ENCODE measurements around the gene DRG2.

GRCh38 chr17:18069101-18069500 is 18.6 kb upstream of the DRG2 start:
- no peak for TF ChIP-seq SP1 (IDR thresholded peaks at IDR 0.05; ENCODE audit: low read depth, low read length)
- no peak for TF ChIP-seq KDM4A (IDR thresholded peaks at IDR 0.05; ENCODE audit: low read depth, low read length, severe bottlenecking)
- TF ChIP-seq KDM5A (IDR thresholded peaks at IDR 0.05; ENCODE audit: low read length), result no peak
- TF ChIP-seq SP2 (IDR thresholded peaks at IDR 0.05; ENCODE audit: low read length), result no peak
- no peak for TF ChIP-seq USF2 (IDR thresholded peaks at IDR 0.05; ENCODE audit: low read length)
- TF ChIP-seq CREB1 (IDR thresholded peaks at IDR 0.05), result no peak
- no peak for TF ChIP-seq TEAD4 (IDR thresholded peaks at IDR 0.05; ENCODE audit: low read depth, low read length)
- TF ChIP-seq POLR2AphosphoS5 (IDR thresholded peaks at IDR 0.05; ENCODE audit: low read depth, low read length), result no peak
- no peak for TF ChIP-seq CHD7 (IDR thresholded peaks at IDR 0.05; ENCODE audit: insufficient replicate concordance, low read length)
- TF ChIP-seq TAF7 (optimal IDR thresholded peaks at IDR 0.05; ENCODE audit: borderline replicate concordance, low read depth, low read length), result no peak
- no peak for TF ChIP-seq TAF1 (IDR thresholded peaks at IDR 0.05; ENCODE audit: low read depth, low read length)
